ENCODE data around the gene TCF4. TPM values are rescaled to one million over a fixed set of nuclear protein-coding genes. Genes with fewer than 3 reads are reported as not detected.

Gene TCF4
- total and polyA plus RNA-seq, 2 experiments from 2014 or later = 77.7 to 89.2 TPM

DNA sequence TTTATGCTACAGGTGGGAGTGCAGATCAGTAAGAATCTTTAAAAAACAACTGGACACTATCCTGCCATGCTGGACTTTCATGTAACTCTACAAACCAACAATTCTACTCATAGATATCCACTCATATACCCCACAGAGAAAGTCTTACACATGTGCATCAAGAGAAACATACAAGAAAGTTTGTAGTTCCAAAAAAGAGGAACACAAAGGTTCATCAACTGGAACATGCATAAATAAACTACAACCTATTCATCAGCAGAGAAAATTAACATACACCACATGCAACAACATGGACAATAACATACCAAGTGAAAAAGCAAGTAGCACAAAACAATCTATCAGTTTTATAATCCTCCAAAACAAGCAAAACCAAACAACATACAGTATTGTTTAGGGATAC lies 17.0 kb downstream of the TCF4 start (continued):
- TF ChIP-seq, protein P1, sequence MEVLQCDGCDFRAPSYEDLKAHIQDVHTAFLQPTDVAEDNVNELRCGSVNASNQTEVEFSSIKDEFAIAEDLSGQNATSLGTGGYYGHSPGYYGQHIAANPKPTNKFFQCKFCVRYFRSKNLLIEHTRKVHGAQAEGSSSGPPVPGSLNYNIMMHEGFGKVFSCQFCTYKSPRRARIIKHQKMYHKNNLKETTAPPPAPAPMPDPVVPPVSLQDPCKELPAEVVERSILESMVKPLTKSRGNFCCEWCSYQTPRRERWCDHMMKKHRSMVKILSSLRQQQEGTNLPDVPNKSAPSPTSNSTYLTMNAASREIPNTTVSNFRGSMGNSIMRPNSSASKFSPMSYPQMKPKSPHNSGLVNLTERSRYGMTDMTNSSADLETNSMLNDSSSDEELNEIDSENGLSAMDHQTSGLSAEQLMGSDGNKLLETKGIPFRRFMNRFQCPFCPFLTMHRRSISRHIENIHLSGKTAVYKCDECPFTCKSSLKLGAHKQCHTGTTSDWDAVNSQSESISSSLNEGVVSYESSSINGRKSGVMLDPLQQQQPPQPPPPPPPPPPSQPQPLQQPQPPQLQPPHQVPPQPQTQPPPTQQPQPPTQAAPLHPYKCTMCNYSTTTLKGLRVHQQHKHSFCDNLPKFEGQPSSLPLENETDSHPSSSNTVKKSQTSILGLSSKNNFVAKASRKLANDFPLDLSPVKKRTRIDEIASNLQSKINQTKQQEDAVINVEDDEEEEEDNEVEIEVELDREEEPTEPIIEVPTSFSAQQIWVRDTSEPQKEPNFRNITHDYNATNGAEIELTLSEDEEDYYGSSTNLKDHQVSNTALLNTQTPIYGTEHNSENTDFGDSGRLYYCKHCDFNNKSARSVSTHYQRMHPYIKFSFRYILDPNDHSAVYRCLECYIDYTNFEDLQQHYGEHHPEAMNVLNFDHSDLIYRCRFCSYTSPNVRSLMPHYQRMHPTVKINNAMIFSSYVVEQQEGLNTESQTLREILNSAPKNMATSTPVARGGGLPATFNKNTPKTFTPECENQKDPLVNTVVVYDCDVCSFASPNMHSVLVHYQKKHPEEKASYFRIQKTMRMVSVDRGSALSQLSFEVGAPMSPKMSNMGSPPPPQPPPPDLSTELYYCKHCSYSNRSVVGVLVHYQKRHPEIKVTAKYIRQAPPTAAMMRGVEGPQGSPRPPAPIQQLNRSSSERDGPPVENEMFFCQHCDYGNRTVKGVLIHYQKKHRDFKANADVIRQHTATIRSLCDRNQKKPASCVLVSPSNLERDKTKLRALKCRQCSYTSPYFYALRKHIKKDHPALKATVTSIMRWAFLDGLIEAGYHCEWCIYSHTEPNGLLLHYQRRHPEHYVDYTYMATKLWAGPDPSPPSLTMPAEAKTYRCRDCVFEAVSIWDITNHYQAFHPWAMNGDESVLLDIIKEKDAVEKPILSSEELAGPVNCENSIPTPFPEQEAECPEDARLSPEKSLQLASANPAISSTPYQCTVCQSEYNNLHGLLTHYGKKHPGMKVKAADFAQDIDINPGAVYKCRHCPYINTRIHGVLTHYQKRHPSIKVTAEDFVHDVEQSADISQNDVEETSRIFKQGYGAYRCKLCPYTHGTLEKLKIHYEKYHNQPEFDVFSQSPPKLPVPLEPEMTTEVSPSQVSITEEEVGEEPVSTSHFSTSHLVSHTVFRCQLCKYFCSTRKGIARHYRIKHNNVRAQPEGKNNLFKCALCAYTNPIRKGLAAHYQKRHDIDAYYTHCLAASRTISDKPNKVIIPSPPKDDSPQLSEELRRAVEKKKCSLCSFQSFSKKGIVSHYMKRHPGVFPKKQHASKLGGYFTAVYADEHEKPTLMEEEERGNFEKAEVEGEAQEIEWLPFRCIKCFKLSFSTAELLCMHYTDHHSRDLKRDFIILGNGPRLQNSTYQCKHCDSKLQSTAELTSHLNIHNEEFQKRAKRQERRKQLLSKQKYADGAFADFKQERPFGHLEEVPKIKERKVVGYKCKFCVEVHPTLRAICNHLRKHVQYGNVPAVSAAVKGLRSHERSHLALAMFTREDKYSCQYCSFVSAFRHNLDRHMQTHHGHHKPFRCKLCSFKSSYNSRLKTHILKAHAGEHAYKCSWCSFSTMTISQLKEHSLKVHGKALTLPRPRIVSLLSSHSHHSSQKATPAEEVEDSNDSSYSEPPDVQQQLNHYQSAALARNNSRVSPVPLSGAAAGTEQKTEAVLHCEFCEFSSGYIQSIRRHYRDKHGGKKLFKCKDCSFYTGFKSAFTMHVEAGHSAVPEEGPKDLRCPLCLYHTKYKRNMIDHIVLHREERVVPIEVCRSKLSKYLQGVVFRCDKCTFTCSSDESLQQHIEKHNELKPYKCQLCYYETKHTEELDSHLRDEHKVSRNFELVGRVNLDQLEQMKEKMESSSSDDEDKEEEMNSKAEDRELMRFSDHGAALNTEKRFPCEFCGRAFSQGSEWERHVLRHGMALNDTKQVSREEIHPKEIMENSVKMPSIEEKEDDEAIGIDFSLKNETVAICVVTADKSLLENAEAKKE (CRISPR knock-in tag; IDR thresholded peaks at IDR 0.05) = no peak

DNA sequence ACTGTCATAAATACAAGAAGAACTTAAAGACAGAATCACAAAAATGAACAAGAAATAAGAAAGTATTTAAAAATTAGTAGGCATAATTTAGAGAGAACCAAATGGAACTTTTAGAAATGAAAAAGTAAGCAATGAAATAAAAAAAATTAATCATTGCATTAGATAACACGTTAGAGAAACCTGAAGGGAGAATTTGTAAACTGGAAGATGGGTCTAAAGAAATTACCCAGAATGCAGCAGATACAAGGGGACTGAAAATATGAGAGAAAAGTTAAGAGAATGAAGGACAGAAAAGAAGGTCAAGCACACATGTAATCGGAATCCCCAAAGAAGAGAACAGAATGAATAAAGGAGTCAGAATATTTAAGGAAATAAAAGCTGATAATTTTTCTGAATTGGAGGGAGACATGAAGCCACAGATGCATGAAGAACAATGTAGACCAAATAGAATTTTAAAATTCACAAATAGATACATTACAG lies 21.5 kb downstream of the TCF4 start:
- Histone ChIP-seq H3K9me2 (ENCODE audit: insufficient read depth) (no peaks in the 10 kb centered on the region), H3K36me3 (ENCODE audit: insufficient read depth) (no peaks in the 10 kb centered on the region), H3K4me3 (no peak overlapping the region), H3K27ac (ENCODE audit: low read depth) (no peak overlapping the region), H4K20me1 (replicated peaks; ENCODE audit: insufficient read depth) (peaks cover 9% of the 10 kb centered on the region), H3F3A (replicated peaks; ENCODE audit: low read depth) (no peaks in the 10 kb centered on the region), H3K79me2 (replicated peaks; ENCODE audit: insufficient read depth) (peaks cover 91% of the 10 kb centered on the region), H2AFZ (no peak overlapping the region), H3K4me1 (ENCODE audit: insufficient read depth) (no peaks in the 10 kb centered on the region), H3K27me3 (ENCODE audit: insufficient read depth) (no peaks in the 10 kb centered on the region), H3K4me2 (no peak overlapping the region)
- Mint-ChIP-seq H3K36me3 (ENCODE audit: low read depth) (peaks cover 31% of the 10 kb centered on the region), H3K4me1 (peaks cover 13% of the 10 kb centered on the region), H3K4me3 (no peak overlapping the region), H3K27me3 (ENCODE audit: insufficient read depth, low read depth, poor library complexity) (peaks cover 4% of the 10 kb centered on the region), H3K27ac (no peak overlapping the region), H3K9me3 (peaks cover 6% of the 10 kb centered on the region; the same call in 2 of the 3 replicates)
- ATAC-seq (no peak), DNase-seq (ENCODE audit: low spot score) (no peak)
- TF ChIP-seq, protein P2, sequence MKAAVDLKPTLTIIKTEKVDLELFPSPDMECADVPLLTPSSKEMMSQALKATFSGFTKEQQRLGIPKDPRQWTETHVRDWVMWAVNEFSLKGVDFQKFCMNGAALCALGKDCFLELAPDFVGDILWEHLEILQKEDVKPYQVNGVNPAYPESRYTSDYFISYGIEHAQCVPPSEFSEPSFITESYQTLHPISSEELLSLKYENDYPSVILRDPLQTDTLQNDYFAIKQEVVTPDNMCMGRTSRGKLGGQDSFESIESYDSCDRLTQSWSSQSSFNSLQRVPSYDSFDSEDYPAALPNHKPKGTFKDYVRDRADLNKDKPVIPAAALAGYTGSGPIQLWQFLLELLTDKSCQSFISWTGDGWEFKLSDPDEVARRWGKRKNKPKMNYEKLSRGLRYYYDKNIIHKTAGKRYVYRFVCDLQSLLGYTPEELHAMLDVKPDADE (IDR thresholded peaks at IDR 0.05) = no peak
- TF ChIP-seq, protein P3, sequence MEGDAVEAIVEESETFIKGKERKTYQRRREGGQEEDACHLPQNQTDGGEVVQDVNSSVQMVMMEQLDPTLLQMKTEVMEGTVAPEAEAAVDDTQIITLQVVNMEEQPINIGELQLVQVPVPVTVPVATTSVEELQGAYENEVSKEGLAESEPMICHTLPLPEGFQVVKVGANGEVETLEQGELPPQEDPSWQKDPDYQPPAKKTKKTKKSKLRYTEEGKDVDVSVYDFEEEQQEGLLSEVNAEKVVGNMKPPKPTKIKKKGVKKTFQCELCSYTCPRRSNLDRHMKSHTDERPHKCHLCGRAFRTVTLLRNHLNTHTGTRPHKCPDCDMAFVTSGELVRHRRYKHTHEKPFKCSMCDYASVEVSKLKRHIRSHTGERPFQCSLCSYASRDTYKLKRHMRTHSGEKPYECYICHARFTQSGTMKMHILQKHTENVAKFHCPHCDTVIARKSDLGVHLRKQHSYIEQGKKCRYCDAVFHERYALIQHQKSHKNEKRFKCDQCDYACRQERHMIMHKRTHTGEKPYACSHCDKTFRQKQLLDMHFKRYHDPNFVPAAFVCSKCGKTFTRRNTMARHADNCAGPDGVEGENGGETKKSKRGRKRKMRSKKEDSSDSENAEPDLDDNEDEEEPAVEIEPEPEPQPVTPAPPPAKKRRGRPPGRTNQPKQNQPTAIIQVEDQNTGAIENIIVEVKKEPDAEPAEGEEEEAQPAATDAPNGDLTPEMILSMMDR (conservative IDR thresholded peaks at IDR 0.05; ENCODE audit: low read depth in 2 of 2) = no peak
- TF ChIP-seq JUNB (IDR thresholded peaks at IDR 0.05; ENCODE audit: unreplicated experiment) = no peak
- no peak for TF ChIP-seq NANOG (IDR thresholded peaks at IDR 0.05; ENCODE audit: borderline replicate concordance)
- no peak for TF ChIP-seq ZNF114 (CRISPR knock-in tag; IDR thresholded peaks at IDR 0.05)
- no peak for TF ChIP-seq EZH2phosphoT487 (IDR thresholded peaks at IDR 0.05; ENCODE audit: unreplicated experiment)
- TF ChIP-seq EZH2 (IDR thresholded peaks at IDR 0.05; ENCODE audit: low read depth, unreplicated experiment) = no peak
- no peak for TF ChIP-seq CREB1 (CRISPR knock-in tag; IDR thresholded peaks at IDR 0.05; ENCODE audit: low read depth)

Data from GM23338 (cell line).